Skin epidermis (tissue), 12 donors: ENCODE data around the gene LONRF2.

ENCODE experiments used
- H3K27ac ChIP-seq, 21 experiments: fragments of 200-600 bp; sonication (generic) in 11 of 21; one replicate each; pipeline ENCODE4 v1.5.0; 2020; ENCODE audit warnings: mild to moderate bottlenecking in 3 of 21, inconsistent platforms in 2 of 21, moderate library complexity in 2 of 21
- H3K4me3 ChIP-seq, 7 experiments: fragments of 200-600 bp; sonication (generic) in 2 of 7; one replicate each; pipeline ENCODE4 v1.5.0; 2020; ENCODE audit warnings: inconsistent platforms in 2 of 7, mild to moderate bottlenecking in 2 of 7, moderate library complexity in 1 of 7

LONRF2 gene

DNA sequence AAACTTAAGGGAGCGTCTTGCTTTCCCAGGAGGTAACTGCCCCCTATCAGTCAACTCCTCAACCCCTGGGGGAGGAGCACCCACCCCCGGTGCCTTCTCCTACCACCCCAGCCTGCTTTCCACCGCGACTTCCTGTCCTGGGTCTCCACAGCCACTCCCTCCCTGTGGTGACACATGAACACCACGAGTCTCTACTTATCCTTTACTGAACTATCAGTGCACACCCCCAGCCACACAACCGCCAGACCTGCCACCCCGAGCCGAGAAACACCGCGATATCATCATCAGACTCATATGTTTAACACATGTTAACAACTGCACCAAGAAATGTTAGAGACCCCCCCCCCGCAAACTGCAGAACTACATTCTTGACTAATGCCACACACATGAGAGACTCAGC lies 43.3 kb downstream of the LONRF2 start:
- Histone ChIP-seq H3K4me3 (no peak overlapping the region), H3K27ac (no peak overlapping the region)

DNA sequence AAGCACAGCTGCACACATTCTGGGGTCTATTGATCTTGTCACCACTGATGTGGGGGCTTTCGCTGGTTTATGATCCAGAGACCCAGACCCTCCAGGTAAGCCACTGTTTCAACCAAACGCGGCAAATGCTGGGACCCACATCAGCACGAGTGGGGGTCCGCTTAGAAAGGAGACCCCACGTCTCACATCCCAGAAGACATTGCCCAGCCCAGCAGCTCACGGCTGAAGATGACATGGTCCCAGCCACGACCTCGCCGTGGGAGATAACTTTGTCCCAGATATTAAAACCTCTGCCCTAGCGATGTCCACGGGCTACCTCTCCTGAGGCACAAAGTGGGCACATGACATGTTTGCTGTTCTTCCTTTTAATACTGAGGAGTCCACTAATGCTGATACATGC lies 43.8 kb downstream of the LONRF2 start:
- H3K4me3 ChIP-seq, result no peak overlapping the region
- no peak overlapping the region for H3K27ac ChIP-seq

DNA sequence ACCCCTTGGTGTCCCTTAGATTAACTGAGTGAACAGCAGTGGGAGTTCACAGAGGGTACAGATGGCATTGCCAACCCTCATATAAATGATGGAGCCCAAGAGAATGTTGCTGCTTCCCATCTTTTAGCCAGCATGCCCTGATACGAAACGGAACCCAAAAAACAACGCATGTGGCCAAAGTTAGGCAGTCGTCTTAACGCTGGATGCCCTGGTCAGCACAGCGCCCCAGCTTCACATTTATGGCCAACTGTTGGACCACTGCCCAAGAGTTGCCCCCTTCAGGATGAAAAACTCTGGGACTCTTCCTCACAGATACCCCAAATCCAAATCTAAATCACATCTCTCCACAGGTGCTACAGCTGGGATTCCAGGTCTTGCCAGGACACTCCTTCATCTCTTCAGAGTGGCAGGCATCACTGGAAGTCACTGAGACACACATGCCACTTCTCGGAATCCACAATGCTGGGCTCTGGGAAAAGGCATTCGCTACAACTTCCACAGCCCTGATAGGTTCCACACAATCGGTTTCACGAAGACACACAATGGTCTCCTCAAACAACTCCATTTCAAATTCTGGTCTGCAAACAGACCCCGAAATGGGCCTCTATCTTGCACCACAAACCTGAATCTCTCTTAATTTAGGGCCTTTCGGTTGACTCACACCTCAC lies 44.6 kb downstream of the LONRF2 start:
- no peak overlapping the region for H3K27ac ChIP-seq
- H3K4me3 ChIP-seq, result no peak overlapping the region

DNA sequence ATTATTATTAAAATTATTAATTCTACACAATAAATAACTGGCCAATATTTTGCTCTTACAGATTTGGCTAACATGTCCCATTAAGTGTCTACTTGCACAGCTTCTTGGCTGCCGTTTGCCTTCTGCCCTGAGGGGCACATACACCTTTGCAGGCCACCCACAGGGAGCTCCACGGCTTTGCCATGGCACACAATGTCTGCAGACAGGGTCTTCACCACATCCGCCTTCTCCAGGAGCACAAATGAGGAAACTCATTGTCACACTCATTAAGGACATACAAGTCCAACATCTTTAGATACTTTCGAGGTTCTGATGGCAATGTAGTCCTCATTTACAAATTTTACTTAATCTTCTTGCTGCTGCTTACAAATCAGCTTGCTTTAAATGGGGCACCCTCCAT lies 45.6 kb downstream of the LONRF2 start:
- no peak overlapping the region for H3K4me3 ChIP-seq
- H3K27ac ChIP-seq, result no peak overlapping the region

DNA sequence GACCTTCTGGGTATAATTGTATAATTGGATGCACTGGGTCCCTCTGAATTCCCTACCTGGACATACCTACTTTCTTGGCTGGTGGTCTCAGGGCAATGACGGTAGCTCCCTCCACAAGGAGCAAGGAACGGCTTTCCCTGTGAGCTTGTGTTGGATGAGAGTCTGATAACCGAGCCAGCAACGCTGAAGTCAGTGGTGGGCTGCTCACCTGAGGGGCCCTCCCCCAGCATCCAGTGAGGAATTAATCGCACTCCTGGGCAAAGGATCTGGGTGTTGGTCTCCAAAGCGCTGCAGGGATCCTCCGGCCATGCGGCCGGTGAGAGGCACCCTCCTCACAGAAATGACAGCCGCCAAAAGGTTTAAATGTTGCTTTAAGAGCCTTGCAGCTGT lies 47.1 kb downstream of the LONRF2 start:
- Histone ChIP-seq H3K4me3 (no peak overlapping the region), H3K27ac (no peak overlapping the region)

DNA sequence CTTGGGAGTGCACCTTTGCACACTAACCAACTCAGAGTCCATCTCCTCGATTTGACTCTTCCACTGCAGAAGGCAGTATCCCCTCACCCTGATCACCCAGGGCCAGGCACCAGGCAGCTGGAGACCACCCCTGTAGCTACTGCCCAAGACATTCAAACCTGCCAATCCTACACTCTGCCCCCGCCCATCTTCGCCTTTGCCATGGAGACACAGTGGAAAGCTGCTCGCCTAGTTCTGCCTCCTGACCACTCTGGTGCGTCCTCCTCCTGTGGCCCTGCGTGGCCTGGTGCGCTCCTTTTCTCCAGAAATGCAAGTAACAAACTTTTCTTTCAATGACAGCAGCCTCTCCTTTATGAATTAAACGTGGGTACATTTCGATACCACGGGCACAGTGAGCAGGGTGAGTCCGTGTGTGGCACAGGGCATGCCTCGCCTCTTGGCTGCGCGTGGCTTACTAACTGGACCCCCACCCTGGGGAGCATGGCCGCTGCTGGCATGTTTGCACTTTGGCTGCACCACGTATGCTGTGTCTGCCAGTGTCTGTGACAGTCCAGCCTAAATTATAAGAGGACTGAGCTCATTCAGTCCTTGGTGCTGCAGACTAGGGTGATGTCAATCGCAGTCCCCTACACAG lies 47.6 kb downstream of the LONRF2 start:
- no peak overlapping the region for H3K4me3 ChIP-seq
- H3K27ac ChIP-seq, result no peak overlapping the region

DNA sequence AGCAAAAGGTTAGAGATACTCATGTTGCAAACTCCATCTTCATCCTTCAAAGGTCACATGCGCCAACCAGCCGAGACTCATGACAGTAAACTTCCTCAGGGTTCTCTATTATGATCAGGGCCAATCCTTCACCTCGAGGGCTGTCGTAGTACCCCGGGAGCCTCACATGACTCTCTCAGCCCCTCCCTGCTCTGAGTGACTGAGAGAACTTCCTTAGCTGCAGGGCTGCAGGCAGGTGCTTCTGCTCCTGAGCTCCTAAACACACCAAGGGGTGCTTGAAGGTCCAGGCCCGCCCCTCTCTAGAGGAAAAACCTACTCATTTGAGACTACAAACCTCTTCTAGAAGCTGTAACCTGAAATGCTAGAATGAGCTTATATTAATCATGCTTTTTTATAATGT lies 48.2 kb downstream of the LONRF2 start:
- Histone ChIP-seq H3K4me3 (no peak overlapping the region), H3K27ac (no peak overlapping the region)

DNA sequence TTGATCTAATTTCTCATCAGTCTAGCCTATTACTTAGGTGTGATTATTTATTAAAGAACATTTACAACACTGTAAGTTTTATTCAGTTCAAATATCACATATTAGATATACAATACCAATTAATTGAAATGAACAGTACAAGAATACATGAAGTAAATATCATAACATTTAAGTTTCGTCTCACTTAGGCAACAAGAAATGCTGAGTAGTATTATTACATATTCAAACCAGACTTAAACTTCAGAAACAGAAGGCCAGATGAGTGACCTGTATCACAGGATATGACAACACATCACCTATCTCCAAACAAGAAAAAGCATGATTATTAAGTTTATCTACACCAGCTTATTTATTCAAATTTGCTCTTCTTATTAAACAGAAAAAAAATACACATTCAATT lies 48.9 kb downstream of the LONRF2 start:
- no peak overlapping the region for H3K27ac ChIP-seq
- no peak overlapping the region for H3K4me3 ChIP-seq

DNA sequence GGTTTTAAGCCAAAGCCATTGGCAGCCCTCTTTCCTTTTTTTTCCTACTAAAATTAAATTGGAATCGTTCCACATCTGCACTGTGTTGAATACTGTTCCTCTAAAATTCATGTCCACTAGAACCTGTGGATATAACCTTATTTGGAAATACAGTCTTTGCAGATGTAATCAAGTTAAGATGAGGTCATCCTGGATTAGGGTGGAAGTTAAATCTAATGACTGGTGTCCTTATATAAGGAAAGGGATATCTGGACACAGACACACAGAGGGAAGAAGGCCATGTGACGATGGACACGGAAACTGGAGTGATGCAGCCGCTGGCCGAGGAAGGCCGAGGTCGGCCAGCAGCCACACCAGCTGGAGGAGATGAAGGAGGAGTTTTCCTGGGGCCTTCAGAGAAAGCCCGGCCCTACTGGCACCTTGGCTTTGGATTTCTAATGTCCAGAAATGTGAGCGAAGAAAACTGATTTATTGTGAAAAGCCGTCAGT lies 49.4 kb downstream of the LONRF2 start:
- H3K27ac ChIP-seq, result no peak overlapping the region
- no peak overlapping the region for H3K4me3 ChIP-seq

DNA sequence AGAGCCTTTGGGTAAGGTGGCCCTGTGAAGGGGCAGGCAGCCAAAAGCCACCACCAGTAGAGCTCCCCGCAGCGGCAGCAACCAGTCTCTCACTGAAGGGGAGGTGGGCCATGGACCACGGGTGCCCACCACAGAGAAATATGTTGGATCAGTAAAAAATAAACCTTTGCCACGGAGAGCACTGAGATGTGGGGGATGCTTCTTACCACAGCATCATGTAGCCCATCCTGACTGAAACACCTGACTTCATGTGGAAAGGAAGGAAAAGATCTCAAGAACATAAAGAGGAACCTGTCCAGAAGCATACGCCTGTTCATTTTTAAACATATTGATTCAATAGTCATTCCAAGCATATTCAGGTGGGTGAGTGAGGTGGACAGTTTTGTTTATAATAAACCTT lies 51.1 kb downstream of the LONRF2 start:
- Histone ChIP-seq H3K27ac (no peak overlapping the region), H3K4me3 (no peak overlapping the region)

DNA sequence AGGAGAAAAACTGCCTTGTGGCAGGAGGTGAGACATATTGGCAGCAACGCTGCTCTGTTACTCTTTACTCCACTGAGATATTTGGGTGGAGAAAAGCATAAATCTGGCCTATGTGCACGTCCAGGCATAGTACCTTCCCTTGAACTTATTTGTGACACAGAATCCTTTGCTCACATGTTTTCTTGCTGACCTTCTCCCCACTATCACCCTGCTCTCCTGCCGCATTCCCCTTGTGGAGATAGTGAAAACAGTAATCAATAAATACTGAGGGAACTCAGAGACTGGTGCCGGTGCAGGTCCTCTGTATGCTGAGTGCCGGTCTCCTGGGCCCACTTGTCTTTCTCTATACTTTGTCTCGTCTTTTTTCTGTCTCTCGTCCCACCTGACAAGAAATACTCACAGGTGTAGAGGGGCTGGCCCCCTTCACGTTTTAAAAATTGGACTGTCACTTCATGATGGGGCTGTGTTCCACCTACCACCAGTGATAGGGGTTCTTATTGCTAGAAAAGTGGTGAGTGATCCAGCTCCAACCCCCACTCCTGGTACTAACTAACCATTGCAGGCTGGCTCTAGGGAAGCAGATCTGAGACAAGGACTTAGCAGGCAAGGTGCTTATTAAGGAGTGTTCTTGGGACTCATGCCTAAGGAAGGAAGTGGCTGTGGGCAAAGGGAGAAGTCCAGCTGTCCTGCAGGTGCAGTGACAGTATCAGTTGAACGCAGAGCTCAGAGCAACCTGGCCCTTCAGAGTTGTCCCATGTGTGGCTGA lies 51.7 kb downstream of the LONRF2 start:
- Histone ChIP-seq H3K4me3 (no peak overlapping the region), H3K27ac (no peak overlapping the region)

DNA sequence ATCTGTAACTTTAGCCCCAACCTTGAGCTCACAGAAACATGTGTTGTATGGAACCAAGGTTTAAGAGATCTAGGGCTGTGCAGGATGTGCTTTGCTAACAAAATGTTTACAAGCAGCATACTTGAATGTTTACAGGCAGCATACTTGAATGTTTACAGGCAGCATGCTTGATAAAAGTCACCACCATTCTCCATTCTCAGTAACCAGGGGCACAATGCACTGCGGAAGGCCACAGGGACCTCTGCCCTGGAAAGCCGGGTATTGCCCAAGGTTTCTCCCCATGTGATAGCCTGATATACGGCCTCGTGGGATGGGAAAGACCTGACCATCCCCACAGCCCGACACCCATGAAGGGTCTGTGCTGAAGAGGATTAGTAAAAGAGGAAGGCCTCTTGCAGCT lies 52.4 kb downstream of the LONRF2 start:
- Histone ChIP-seq H3K27ac (no peak overlapping the region), H3K4me3 (no peak overlapping the region)

DNA sequence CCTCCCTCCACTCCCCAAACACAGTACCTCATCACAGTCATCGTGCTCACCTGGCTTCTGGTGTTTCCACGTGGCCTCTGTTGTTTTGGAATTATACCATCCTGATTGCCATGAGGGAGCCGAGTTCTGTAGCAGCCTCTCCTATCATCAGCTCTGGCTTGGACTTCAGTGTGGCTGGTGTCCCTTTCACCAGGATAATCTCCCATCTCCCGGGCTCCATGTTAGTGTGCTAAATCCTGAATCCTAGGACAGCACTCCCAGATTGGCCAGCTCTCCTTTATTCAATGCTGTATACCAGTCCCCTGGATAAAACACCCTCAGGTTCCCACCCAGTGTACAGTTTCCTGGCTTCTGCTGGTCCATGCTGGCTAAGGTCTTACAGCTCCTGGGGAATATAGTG lies 53.3 kb downstream of the LONRF2 start:
- Histone ChIP-seq H3K4me3 (no peak overlapping the region), H3K27ac (no peak overlapping the region)

DNA sequence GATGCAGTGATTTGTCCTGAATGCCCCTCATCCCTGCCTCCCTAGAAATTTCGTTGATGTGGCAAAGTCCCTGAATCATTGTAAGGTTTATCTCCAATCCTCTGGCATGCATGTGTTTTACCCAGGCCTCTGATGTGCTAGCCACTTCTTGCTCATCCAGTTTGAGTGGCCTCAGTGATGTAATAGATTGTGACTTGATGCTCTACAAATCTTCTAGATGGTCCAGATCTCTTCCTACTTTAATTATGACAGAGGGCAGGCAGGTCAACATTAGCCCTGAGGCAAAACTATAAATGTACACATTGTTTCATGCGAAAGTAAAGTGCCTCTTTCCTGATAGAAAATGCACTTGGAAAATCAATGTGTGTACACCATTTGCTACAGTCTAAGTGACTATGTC lies 54.5 kb downstream of the LONRF2 start:
- Histone ChIP-seq H3K4me3 (no peak overlapping the region), H3K27ac (no peak overlapping the region)

DNA sequence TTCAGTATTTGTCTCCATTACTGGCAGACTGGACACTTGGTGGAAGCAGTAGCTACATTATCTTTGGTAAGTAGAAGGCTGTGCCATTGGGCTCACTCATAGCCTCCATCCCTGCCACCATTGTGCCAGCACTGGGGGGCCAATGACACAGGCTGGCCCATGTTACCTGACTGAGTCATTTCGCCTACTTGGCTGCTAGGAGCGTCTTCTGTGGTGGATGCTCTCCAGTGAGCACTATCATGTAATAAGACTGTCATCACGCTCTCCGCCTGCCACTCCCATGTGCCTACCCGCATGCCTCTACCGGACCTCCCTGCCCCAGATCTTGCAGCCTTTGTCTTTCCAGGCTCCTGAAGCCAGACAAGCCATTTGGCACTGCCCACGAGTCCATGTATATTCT lies 56.2 kb downstream of the LONRF2 start:
- Histone ChIP-seq H3K27ac (no peak overlapping the region), H3K4me3 (no peak overlapping the region)

DNA sequence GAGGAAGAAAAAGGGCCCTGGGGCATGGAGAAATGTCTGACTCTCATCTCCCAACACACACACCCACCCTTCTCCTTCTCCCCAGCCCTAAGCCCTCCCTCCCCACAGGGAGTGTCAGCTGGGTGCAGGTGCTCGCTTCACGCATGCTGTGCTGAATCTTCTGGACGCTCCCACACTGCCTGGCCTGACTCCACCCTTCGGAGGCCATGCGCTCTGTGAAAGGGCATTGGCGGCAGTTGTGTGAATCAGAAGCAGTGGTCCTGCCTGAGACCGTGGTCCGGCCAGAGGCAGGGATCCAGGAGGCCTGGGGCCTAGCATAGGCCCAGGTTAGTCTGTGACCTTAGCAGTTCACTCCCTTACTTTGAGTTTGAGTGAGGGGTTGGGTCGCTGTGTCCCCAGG lies 57.1 kb downstream of the LONRF2 start:
- no peak overlapping the region for H3K27ac ChIP-seq

DNA sequence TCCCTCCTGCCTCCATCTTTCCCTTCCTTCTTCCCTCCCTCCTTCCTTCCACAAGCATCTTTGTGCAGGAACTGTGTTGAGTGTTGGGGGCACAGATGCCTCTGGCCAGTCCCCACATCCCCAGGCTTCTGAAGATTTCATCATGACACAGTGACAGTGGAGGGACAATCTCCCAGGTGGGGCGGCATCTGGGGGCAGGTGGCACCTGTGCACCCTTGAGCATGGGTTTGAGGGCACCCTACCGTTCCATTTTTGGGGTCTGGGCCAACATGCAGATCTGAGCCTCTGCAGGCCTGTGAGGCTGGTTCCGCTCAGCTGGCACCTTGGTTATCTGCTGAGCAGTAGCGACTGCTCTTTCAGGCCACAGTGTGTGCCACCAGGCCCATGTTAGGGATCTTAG lies 57.6 kb downstream of the LONRF2 start:
- Histone ChIP-seq H3K4me3 (no peak overlapping the region), H3K27ac (no peak overlapping the region)

More for the DNA sequence above, 57.1 kb downstream of the LONRF2 start:
- no peak overlapping the region for H3K4me3 ChIP-seq

DNA sequence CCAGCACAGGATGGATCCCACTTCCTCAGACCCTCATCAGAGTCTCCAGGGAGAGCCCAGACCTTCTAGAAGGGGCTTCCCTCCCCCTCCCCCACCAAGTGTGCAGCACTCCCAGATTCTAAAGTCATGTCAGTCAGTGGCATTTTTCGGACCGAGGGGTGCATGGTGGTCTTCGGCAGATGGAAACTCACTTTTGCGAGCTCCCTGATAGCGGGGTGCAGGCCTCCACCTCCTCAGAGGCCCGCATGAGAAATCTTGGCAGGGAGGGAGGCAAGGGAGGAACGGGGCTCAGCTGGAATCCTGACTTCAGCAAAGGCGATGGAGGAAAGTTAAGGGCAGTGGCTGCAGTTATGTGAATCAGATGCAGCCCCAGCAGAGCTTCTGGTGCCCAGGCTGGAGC lies 58.2 kb downstream of the LONRF2 start:
- no peak overlapping the region for H3K27ac ChIP-seq

DNA sequence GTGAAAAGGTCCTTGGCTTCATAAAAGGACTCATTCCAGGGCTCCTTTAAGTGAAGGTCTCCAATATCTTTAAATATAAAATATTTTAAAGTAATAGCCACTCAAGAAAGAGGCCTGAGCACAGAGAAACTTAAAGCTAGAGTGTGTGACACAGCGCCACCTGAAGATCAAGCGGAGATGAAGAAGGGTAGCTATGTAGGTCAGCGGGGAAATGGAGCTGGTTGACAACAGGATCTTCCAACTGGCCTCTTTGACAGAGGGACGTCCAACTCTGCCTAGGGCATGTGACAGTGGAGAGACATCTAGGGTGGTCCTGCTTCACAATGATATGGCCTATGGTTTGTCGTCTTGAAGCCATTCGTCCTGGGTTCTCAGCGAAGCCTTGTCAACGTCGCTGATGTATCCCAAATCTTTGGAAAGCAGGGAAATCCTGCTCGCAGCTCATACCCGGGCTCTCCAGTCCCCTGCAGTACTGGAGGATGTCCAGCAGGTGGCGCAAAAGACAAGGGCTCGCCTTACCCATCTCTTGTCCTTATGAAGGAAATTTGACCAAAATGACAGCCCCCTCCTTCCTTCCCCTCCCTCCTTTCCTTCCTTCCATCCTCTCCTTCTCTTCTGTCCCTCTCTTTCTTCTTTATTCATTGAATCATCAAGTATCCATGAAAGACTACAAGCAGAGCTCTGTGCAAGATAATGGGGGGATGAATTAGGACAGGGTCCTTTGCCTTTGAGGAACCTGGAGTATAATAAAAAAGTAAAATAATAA lies 59.6 kb downstream of the LONRF2 start:
- Histone ChIP-seq H3K4me3 (no peak overlapping the region), H3K27ac (no peak overlapping the region)

More for the DNA sequence above, 58.2 kb downstream of the LONRF2 start:
- no peak overlapping the region for H3K4me3 ChIP-seq

DNA sequence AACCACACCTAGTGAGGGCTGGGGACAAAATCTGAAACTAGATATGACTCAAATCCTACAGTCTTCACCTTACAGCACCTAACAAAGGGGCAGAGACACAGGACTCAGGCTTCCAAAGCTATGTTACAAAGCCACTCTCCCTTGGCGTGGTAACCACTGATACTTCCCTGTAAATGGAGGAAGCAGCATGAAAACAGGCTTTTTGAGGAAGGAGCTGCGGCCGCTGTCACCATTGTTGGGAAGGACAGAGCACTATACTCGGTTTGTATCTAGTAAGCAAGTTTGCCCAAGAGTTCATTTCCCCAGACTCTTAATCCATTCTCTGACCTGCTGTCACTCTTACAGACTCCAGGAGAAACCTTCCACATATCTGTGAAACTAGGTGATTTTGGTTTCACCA lies 60.3 kb downstream of the LONRF2 start:
- no peak overlapping the region for H3K4me3 ChIP-seq
- no peak overlapping the region for H3K27ac ChIP-seq
